Measurements from ENCODE around the gene SLC25A21. TPM values are rescaled to one million over a fixed set of nuclear protein-coding genes. Genes with fewer than 3 reads are reported as not detected.

Gene SLC25A21
- total RNA-seq, 2 experiments from 2014 or later, result not detected

DNA sequence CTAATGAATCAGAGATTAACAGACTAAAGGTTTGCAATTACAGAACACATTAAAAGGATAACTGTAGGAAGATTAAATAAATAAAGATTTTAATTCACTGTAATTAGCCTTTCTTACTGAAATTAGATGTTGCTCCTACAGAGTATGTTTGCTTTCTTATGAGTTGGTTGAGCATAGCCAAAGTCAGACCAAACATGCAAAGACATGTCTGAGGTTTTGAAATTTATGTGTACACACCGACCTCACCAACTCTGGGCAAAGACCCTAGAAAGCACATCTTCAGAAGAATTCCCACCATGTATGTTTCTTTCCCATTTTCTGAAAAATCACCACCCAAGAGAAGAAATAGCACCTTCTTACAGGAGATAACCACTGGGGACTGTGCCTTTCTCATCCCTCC lies 351.5 kb downstream of the SLC25A21 start:
- H3K9me3 Mint-ChIP-seq, result no peaks in the 10 kb centered on the region
- no peaks in the 10 kb centered on the region for H3K27me3 ChIP-seq (ENCODE audit: control insufficient read depth in 1 of 2, insufficient read depth in 2 of 2, low read length in 2 of 2)
- H3K9me3 ChIP-seq (ENCODE audit: control insufficient read depth in 1 of 2, insufficient read depth in 1 of 2, low read length in 2 of 2), result no peaks in the 10 kb centered on the region
- ChIA-PET CTCF (no interaction called here), POLR2A (no interaction called here)
- H3K27ac ChIP-seq (ENCODE audit: low read depth in 1 of 2, low read length in 2 of 2), result no peak overlapping the region
- no peaks in the 10 kb centered on the region for H3K4me1 ChIP-seq (ENCODE audit: insufficient read depth, low read length)
- intact Hi-C loops (cut with DNase I, micrococcal nuclease), result no loop called here
- H3K27me3 Mint-ChIP-seq, result no peaks in the 10 kb centered on the region
- DNase-seq (no peak), ATAC-seq (ENCODE audit: poor library complexity) (no peak)
- H3K27ac Mint-ChIP-seq, result no peak overlapping the region
- TF ChIP-seq, protein P1, sequence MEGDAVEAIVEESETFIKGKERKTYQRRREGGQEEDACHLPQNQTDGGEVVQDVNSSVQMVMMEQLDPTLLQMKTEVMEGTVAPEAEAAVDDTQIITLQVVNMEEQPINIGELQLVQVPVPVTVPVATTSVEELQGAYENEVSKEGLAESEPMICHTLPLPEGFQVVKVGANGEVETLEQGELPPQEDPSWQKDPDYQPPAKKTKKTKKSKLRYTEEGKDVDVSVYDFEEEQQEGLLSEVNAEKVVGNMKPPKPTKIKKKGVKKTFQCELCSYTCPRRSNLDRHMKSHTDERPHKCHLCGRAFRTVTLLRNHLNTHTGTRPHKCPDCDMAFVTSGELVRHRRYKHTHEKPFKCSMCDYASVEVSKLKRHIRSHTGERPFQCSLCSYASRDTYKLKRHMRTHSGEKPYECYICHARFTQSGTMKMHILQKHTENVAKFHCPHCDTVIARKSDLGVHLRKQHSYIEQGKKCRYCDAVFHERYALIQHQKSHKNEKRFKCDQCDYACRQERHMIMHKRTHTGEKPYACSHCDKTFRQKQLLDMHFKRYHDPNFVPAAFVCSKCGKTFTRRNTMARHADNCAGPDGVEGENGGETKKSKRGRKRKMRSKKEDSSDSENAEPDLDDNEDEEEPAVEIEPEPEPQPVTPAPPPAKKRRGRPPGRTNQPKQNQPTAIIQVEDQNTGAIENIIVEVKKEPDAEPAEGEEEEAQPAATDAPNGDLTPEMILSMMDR (IDR thresholded peaks at IDR 0.05), result no peak
- no peaks in the 10 kb centered on the region for H3K36me3 ChIP-seq (ENCODE audit: insufficient read depth, low read length)
- no peaks in the 10 kb centered on the region for H3K4me1 Mint-ChIP-seq (ENCODE audit: low read depth)
- no peak overlapping the region for H3K4me3 Mint-ChIP-seq
- H3K4me3 ChIP-seq (ENCODE audit: low read length), result no peak overlapping the region
- H3K36me3 Mint-ChIP-seq (ENCODE audit: low read depth), result no peaks in the 10 kb centered on the region

DNA sequence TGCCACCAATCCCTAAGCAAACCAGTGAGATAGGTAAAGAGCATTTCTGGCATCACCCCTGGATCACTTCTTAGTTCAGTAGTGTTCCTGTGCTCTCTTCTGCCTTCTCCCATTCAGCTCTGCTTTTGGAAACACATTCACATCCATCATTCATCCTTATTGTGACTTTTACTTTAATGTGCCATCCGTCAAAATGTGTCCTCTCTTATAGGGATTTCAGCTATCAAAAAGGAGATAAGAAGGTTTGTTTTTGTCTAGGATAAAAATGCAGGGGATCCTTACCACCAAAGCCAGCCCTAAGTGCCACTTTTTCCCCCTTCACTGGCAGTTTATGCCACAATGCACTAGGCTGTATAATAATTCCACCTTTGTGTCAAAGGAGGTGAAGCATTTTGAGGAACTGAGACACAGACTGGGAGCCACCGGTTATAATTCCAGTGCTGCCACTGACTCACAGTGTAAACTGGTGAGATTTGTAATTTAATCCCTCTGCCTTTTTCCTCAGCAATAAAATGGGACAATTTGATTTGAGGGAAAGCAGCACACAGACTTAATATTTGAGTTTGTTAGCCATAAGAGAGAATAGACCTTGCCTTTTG lies 352.2 kb downstream of the SLC25A21 start:
- TF ChIP-seq, protein P1 (IDR thresholded peaks at IDR 0.05), result no peak

DNA sequence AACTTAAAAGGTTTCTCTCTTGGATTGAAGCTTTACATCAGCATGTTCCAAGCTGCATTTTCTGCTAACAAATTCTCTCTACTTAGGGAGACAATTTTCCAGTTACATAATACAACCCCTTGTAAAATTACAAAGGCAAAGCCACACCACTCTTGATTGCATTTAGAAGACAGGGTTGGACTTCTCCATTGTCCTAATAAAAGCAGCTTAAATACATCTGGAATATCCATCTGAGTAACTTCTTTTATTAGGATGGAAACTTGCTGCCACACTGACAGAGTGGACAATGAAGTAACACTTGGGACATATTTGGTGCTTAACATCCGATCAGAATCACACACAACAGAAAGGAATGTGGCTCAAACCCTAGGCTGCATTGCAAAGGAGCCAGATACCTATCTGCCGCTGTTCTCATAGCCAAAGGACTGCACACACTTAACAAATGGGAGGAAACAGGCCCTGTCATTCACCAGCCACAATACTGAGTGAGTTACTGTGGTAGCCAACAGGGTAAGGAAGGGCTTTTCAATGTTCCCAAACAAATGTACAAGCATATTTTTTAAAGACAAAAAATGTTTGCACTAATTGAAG lies 353.5 kb downstream of the SLC25A21 start:
- Histone ChIP-seq H3K27ac (ENCODE audit: low read depth in 1 of 2, low read length in 2 of 2) (no peak overlapping the region), H3K36me3 (ENCODE audit: insufficient read depth, low read length) (no peaks in the 10 kb centered on the region), H3K4me3 (ENCODE audit: low read length) (no peak overlapping the region), H3K27me3 (ENCODE audit: control insufficient read depth in 1 of 2, insufficient read depth in 2 of 2, low read length in 2 of 2) (no peaks in the 10 kb centered on the region), H3K9me3 (ENCODE audit: control insufficient read depth in 1 of 2, insufficient read depth in 1 of 2, low read length in 2 of 2) (no peaks in the 10 kb centered on the region), H3K4me1 (ENCODE audit: insufficient read depth, low read length) (no peaks in the 10 kb centered on the region)
- TF ChIP-seq, protein P1 (IDR thresholded peaks at IDR 0.05), result no peak
- Mint-ChIP-seq H3K9me3 (no peaks in the 10 kb centered on the region), H3K36me3 (ENCODE audit: low read depth) (no peaks in the 10 kb centered on the region), H3K4me3 (no peak overlapping the region), H3K27me3 (no peaks in the 10 kb centered on the region), H3K4me1 (ENCODE audit: low read depth) (no peaks in the 10 kb centered on the region), H3K27ac (no peak overlapping the region)
- ATAC-seq (ENCODE audit: poor library complexity) (no peak), DNase-seq (no peak)
- intact Hi-C loops (cut with DNase I, micrococcal nuclease), result no loop called here
- POLR2A ChIA-PET, result no interaction called here
- CTCF ChIA-PET, result no interaction called here

More for the DNA sequence above, 352.2 kb downstream of the SLC25A21 start:
- Mint-ChIP-seq H3K27ac (no peak overlapping the region), H3K27me3 (no peaks in the 10 kb centered on the region), H3K4me3 (no peak overlapping the region), H3K4me1 (ENCODE audit: low read depth) (no peaks in the 10 kb centered on the region), H3K9me3 (no peaks in the 10 kb centered on the region), H3K36me3 (ENCODE audit: low read depth) (no peaks in the 10 kb centered on the region)
- DNase-seq (no peak), ATAC-seq (ENCODE audit: poor library complexity) (no peak)
- ChIA-PET POLR2A (no interaction called here), CTCF (no interaction called here)
- Histone ChIP-seq H3K9me3 (ENCODE audit: control insufficient read depth in 1 of 2, insufficient read depth in 1 of 2, low read length in 2 of 2) (no peaks in the 10 kb centered on the region), H3K27ac (ENCODE audit: low read depth in 1 of 2, low read length in 2 of 2) (no peak overlapping the region), H3K36me3 (ENCODE audit: insufficient read depth, low read length) (no peaks in the 10 kb centered on the region), H3K4me3 (ENCODE audit: low read length) (no peak overlapping the region), H3K4me1 (ENCODE audit: insufficient read depth, low read length) (no peaks in the 10 kb centered on the region), H3K27me3 (ENCODE audit: control insufficient read depth in 1 of 2, insufficient read depth in 2 of 2, low read length in 2 of 2) (no peaks in the 10 kb centered on the region)
- intact Hi-C loops (cut with DNase I, micrococcal nuclease), result no loop called here

Measured in CD4-positive, alpha-beta T cell (primary cell).